Measurements from ENCODE around the gene ADAM30.
A peak's percentile ranks its signal among the peaks of the same experiment; 100 is the strongest.

Gene ADAM30

DNA sequence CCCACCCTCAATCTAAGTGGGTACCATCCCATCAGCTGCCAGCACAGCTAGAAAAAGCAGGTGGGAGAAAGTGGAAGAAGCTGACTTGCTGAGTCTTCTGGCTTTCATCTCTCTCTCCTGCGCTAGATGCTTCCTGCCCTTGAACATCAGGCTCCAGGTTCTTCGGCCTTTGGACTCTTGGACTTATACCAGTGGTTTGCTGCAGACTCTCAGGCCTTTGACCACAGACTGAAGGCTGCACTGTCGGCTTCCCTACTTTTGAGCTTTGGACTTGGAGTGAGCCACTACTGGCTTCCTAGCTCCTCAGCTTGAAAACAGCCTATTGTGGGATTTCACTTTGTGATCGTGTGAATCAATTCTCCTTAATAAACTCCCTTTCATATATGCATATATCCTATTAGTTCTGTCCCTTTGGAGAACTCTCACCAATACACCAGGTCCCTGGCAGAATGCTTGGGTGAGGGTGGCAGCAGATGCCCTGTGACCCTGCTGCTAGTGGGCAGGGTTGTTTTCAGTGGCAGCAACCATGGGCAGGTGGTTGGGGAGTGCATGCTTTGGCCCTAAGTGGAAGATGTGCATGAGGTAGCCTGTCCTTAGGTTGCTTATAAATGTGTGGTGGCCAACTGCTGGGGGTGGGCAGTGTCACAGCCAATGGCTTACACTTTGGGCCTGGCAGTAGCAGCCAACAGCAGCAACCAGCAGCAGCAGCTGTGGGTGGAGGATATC is 10.8 kb upstream of the ADAM30 start:
- no peak for DNase-seq

- no peak for DNase-seq
These were observed 7.1 kb upstream of the ADAM30 start for GRCh38 chr1:119903443-119903835.

DNA sequence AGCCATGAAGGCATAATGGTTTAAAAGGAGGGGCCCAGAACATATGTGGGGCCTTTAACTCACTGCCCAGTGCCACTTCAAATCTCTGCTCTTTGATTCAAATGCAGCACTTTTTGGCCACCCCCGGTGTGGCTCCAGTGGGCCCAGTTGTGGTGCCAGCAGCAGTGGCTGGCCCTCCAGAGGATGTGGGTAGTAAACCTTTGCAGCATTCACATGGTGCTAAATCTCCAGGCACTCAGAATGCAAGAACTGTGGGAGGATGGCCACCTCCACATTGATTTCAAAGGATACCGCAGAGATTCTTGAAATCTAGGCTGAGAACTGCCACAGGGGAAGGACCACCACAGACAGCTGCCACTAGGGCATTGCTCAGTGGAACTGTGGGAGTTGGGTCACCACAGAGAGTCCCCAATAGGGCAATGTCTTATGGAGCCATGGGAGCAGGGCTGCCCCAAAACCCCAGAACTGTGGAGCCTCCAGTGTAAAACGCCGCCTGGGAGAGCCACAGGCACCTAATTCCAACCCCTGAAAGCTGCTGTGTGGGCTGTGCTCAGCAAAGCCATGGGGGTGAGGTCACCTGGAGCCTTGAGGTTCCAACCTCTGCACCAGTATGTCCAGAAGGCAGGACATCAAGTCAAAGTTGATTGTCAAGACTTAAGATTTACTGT is 6.6 kb upstream of the ADAM30 start:
- DNase-seq = no peak

GRCh38 chr1:119898981-119899720 is 2.8 kb upstream of the ADAM30 start:
- DNase-seq = no peak

- DNase-seq = no peak
These were observed 2.2 kb upstream of the ADAM30 start for GRCh38 chr1:119898530-119898929.

- no peak for DNase-seq
These were observed 1.2 kb downstream of the ADAM30 start for GRCh38 chr1:119895102-119895501.

- no peak for DNase-seq
These were observed 2.3 kb downstream of the ADAM30 start for GRCh38 chr1:119893827-119894700.

DNA sequence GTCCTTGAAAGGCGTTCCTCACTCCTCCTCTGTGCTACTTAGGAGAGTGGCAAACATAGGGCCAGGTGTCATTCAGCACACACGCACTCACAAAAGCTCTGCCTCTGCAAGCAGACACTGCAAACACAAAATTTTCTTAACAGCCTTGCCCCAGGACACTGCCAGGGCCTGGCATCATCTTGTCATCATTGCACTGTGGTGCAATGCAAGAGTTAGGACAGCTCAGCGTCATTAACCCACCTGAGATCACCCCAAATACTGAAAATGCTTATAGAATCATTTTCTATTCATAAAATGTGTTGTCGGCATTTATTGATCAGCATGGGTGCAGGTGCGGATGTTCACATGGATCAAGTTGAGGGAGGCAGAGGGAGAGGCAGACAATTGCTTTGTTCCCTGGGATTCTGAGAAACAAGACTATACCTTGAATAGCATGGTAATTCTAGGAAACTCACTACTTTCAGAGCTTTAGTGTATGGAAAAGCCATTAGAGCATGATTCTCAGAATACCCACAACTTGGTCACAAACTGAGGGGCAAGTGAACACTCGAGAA is 3.0 kb downstream of the ADAM30 start:
- DNase-seq = no peak

- no peak for DNase-seq
These were observed 4.9 kb downstream of the ADAM30 start for GRCh38 chr1:119891386-119891785.

GRCh38 chr1:119888476-119888875 is 7.8 kb downstream of the ADAM30 start:
- DNase-seq = no peak

DNA sequence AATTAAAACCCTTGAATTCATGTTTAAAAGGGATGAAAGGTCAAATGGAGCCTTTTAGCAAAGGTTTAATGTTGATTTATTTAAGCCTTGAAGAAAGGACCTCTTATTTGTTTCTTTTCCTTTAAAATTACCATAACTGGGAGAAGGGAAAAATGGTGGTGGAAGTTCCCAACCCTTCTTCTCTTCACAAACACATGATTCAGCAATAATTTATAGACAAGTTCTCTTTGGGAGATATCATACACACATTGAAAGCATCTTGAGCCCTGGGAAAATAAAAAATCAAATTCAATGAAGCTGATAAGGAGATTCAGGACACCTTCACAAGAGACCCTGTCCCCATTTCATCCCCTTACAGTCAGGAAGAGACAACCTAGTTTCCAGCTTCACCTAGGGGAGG is 8.9 kb downstream of the ADAM30 start:
- no peak for DNase-seq

DNA sequence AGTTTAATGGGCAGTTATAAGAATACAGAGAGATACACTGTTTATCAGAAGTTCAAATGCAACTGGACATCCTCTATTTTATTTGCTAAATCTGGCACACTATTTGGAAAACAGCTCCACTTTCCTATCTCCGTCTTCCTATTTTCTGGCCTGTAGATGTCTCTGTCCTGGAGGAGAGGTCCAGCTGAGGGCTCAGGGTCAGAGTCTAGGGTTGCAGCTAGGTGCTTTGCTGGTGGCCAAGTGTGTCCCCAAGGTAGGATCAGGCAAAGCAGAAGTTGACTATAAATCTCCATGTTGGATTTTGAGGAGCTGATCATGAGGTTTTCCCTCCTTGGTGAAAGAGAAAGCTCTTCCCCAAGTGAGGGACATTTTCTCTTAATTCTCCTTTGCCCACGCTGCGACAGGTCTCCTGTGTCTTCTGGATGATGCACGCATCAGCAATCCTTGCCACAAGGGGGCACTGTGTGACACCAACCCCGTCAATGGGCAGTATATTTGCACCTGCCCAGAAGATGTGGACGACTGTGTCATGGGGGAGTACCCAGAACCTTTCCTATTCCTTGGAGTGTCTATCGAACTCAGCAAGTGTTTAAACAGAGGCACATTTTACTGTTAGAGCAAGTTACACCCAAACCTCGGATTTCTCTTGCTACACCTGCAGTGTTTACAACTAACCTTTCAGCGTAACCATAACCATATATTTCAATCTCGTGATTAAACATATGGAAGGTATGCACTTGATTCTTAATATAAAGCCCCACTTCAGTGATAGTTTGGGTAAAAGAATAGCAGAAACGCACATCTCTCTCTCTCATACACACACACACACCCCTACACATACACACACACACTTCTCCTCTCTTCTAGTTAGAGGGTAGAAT is 10.2 kb downstream of the ADAM30 start:
- DNase-seq = peak; percentile 47 to 62 (median 61)

DNA sequence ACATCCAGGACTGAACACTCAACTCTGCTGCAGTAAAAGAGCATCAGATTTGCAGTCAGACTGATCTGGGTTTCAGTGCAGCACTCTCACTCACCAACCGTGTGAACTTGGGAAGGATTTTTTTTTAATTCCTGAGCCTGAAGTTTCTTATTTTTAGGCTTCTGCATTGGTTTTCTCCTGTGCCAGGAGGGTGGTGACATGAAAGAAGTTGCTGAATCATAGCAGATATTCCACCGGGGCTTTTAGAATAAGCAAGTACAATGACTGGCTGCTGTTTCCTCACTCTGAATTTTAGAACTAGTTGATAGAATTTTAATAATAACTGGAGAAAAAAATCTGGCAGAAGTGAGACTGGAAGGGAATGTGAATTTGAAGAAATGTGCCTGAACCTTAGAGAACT is 11.6 kb downstream of the ADAM30 start:
- peak; percentile 23 to 55 (median 35) for DNase-seq

DNA sequence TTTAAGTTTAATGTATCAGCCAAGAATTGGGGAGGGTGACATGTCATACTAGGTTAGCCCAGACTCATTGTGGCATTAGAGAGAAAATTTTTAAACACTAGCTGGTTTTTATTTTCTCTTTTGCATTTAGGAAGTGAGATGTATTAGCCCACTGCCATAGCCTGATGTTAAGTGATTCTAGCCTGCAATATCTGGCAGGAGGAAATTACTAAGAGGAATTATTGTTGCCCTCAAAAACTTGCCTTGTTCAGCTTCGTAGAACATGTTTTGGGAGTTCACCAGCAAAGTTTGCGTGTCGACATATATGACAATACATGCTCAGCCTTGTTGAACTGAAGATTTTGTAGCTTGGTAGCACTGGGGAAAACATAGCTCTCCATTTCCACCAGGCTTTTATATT is 12.5 kb downstream of the ADAM30 start:
- peak in 1 of 3 donors; percentile 32 for DNase-seq

- DNase-seq = peak; percentile 32 to 47 (median 41)
These were observed 13.9 kb downstream of the ADAM30 start for GRCh38 chr1:119882132-119883049.

DNA sequence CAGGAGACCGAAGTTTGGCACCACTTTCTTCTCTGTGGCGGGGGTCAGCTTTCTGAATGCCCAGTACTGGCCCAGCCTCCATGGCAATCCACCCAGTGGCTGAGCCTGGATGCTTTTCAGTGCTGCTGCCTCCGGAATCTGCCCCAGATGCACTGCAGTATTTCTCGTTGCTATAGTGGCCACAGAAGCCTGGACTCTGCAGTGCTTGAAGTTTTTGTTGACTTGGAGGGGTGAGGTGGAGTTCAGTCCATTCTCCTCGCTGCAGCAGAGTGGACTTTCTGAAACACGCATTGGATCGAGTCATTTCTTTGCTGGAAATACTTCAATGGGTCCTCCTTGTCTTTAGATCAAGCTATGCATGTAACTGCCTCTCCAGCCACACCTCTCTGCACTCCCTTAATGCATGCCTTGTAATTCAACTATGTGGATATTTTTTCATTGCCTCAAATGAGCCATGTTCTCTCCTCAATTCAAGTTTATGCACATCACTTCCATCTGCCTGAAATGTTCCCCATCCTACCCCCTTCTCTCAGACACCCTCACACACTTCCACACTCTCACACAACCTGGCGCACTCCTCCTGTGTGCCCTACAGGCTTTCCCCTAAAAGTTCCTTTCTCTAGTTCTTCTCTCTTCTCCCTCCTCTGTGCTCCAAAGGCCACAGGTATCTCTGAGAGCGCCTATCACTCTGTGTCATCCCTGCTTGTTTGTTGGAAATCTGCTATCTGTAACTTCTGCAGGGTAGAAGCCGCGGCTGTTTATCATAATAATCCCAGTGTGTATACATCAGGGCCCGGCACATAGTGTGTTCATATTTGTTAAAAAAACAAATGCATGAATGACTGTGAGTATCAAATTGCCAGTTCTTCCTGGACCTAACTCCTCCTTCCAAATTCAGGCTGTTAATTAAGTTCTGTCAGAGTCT is 16.5 kb downstream of the ADAM30 start:
- DNase-seq = no peak

- DNase-seq = no peak
These were observed 18.1 kb downstream of the ADAM30 start for GRCh38 chr1:119878171-119878570.

DNA sequence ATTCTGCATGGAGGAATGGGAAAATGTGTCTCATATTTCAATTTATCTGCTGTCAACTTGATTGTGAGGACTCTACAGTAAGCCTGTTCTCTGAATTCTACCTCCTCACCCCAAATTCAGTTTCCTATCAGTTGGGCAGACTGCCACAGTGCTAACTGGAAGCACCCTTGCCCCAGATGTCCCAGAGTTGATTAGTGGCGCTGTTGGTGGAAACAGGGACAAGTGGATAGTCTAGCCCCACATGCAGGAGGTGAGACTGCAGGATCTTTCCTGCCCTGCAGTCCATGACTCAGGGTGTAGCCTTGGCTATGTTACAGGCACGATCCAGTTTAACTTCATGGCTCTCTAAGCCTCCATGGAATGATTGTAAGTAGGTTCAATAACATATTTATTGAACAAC is 22.1 kb downstream of the ADAM30 start:
- DNase-seq = no peak
